K562 (cell line): ENCODE measurements around the gene AGO3. TPM values are rescaled to one million over a fixed set of nuclear protein-coding genes. Genes with fewer than 3 reads are reported as not detected.

ENCODE experiments used
- ATAC-seq: fragments of 200-7000 bp; cut with Tn5 transposase; 3 replicates; pipeline ENCODE4 v1.9.1; 2020; ENCODE audit warnings: moderate library complexity
- BruUV-seq: library from RNA; stranded (reverse); fragments of 400-500 nt; replicated peaks from 2 replicates; lab custom pipeline; 2021; lab: Mats Ljungman, UMichigan
- CTCF ChIA-PET: fragments of 300-600 bp; formaldehyde crosslinking; extraction: SDS; loops from one replicate; lab custom pipeline; 2021; ENCODE audit warnings: low intra/inter-chr PET ratio; lab: Yijun Ruan, JAX
- POLR2A ChIA-PET: fragments of 300-600, 350-650 bp; sonication (Branson Sonifier 250); formaldehyde crosslinking; extraction: SDS; loops from one replicate; lab custom pipeline; 2021; ENCODE audit warnings: antibody characterized with exemption, inconsistent platforms; lab: Yijun Ruan, JAX
- DNase-seq, 4 experiments: peaks; one replicate each; pipeline versions ENCODE4 v3.0.0 to v3.0.0-alpha.2; 2011 to 2018; ENCODE audit warnings: low spot score in 3 of 4, mixed read lengths in 3 of 4; ENCODE audit errors: extremely low read depth in 1 of 4
- FAIRE-seq: peaks from 2 replicates; lab custom pipeline; 2011; peaks lifted over from hg19 to GRCh38; lab: Jason Lieb, UNC
- H2AFZ ChIP-seq: 2 replicates; pipeline ENCODE4 v1.6.0; 2011; ENCODE audit warnings: low read depth, low read length, control low read depth, inconsistent platforms
- H3K27ac ChIP-seq: fragments of 200-600 bp; 3 replicates; pipeline ENCODE4 v1.8.0; 2011; ENCODE audit warnings: low read depth, mild to moderate bottlenecking, control low read depth, inconsistent platforms, low read length, moderate library complexity, mixed read lengths; ENCODE audit errors: extremely low read depth
- H3K27me3 ChIP-seq, 2 experiments: fragments of 300-600 bp in 1 of 2; 2 replicates in 1 of 2; 3 replicates in 1 of 2; pipeline versions ENCODE4 v1.6.0 to v1.8.0; 2011; ENCODE audit warnings: inconsistent platforms in 2 of 2, low read length in 2 of 2, mild to moderate bottlenecking in 1 of 2, mixed read lengths in 1 of 2, moderate library complexity in 1 of 2; ENCODE audit not compliant: control insufficient read depth in 2 of 2, insufficient read depth in 2 of 2
- H3K36me3 ChIP-seq: fragments of 300-600 bp; 3 replicates; pipeline ENCODE4 v1.8.0; 2011; ENCODE audit warnings: mild to moderate bottlenecking, low read length, inconsistent platforms; ENCODE audit not compliant: control insufficient read depth, insufficient read depth
- H3K4me1 ChIP-seq, 2 experiments: fragments of 200-600 bp in 1 of 2; replicated peaks in 1 of 2; 2 replicates in 1 of 2; 3 replicates in 1 of 2; pipeline versions ENCODE4 v1.5.1 to v1.8.0; 2011; ENCODE audit warnings: inconsistent platforms in 2 of 2, low read length in 2 of 2, mild to moderate bottlenecking in 1 of 2, mixed read lengths in 1 of 2, moderate library complexity in 1 of 2; ENCODE audit not compliant: control insufficient read depth in 2 of 2, insufficient read depth in 2 of 2
- H3K4me2 ChIP-seq: 2 replicates; pipeline ENCODE4 v1.6.1; 2011; ENCODE audit warnings: low read length, control low read depth, inconsistent platforms, mixed read lengths; ENCODE audit not compliant: insufficient read depth
- H3K4me3 ChIP-seq: fragments of 200-600 bp; sonication (generic), shearing (Covaris generic); 2 replicates; pipeline ENCODE4 v1.5.1; 2016; ENCODE audit warnings: control low read depth, inconsistent platforms
- H3K79me2 ChIP-seq: fragments of 200-600 bp; 3 replicates; pipeline ENCODE4 v1.8.0; 2011; ENCODE audit warnings: low read length, inconsistent platforms; ENCODE audit not compliant: control insufficient read depth, insufficient read depth
- H3K9ac ChIP-seq, 2 experiments: 2 replicates each; pipeline versions ENCODE4 v1.6.0 to v1.6.1; 2011; ENCODE audit warnings: low read depth in 2 of 2, low read length in 2 of 2, control low read depth in 1 of 2, inconsistent platforms in 1 of 2, mild to moderate bottlenecking in 1 of 2, mixed read lengths in 1 of 2; ENCODE audit not compliant: insufficient read depth in 1 of 2
- H3K9me1 ChIP-seq: one replicate; pipeline ENCODE4 v1.6.0; 2011; ENCODE audit warnings: inconsistent platforms, mild to moderate bottlenecking, low read length, moderate library complexity; ENCODE audit not compliant: control insufficient read depth, insufficient read depth
- H3K9me3 ChIP-seq: replicated peaks from 2 replicates; pipeline ENCODE4 v1.5.1; 2011; ENCODE audit warnings: low read depth, low read length, inconsistent platforms; ENCODE audit not compliant: control insufficient read depth, insufficient read depth
- H4K20me1 ChIP-seq: replicated peaks from 2 replicates; pipeline ENCODE4 v1.6.1; 2011; ENCODE audit warnings: low read length, inconsistent platforms, mixed read lengths; ENCODE audit not compliant: control insufficient read depth, insufficient read depth
- BRD4 ChIP-seq: fragments of 200-600 bp; sonication (generic); IDR thresholded peaks from 2 replicates; pipeline ENCODE4 v1.6.1; 2017; ENCODE audit warnings: inconsistent platforms
- E2F4 ChIP-seq: sonication (generic); formaldehyde crosslinking; IDR thresholded peaks from 2 replicates; pipeline ENCODE4 v1.8.0; 2022; ENCODE audit warnings: mild to moderate bottlenecking, low read depth, missing genetic modification reagents
- MLLT1 ChIP-seq, 2 experiments: fragments of 450-650 bp; IDR thresholded peaks; 2 replicates each; pipeline ENCODE4 v1.6.1; 2016
- NRF1 ChIP-seq, 2 experiments: fragments of 450-650 bp; IDR thresholded peaks in 1 of 2; conservative IDR thresholded peaks in 1 of 2; 2 replicates each; pipeline ENCODE4 v1.6.1; 2014; ENCODE audit warnings: mild to moderate bottlenecking in 2 of 2
- PRMT5 ChIP-seq: sonication (generic); formaldehyde crosslinking; IDR thresholded peaks from 2 replicates; pipeline ENCODE4 v1.5.0; 2020; ENCODE audit warnings: missing genetic modification reagents
- RFX1 ChIP-seq: fragments of 450-650 bp; IDR thresholded peaks from 2 replicates; pipeline ENCODE4 v1.6.1; 2016; ENCODE audit warnings: mild to moderate bottlenecking, moderate library complexity
- SMAD3 ChIP-seq: fragments of 450-650 bp; formaldehyde crosslinking; conservative IDR thresholded peaks from 2 replicates; pipeline ENCODE4 v1.4.0; 2020; ENCODE audit warnings: mild to moderate bottlenecking
- SREBF1 ChIP-seq: fragments of 150-350 bp; IDR thresholded peaks from 2 replicates; pipeline ENCODE4 v1.6.1; 2014; ENCODE audit warnings: antibody characterized with exemption, low read depth, low read length, borderline replicate concordance
- TCFL5 ChIP-seq: fragments of 250-450 bp; sonication (Bioruptor Pico); conservative IDR thresholded peaks from 2 replicates; pipeline ENCODE4 v1.6.1; 2021; ENCODE audit warnings: mild to moderate bottlenecking, moderate library complexity, matching md5 sums
- TSHZ1 ChIP-seq: fragments of 250-450 bp; sonication (Bioruptor Pico); IDR thresholded peaks from 2 replicates; pipeline ENCODE4 v1.4.0; 2020; ENCODE audit warnings: mild to moderate bottlenecking, moderate library complexity
- WHSC1 ChIP-seq: IDR thresholded peaks from one replicate; pipeline ENCODE4 v1.6.1; 2012; ENCODE audit warnings: low read length, control low read depth, inconsistent platforms
- WGBS: fragments of 100-300 bp; shearing (Covaris generic); methylation state at CpG from one replicate; pipeline ENCODE4 v1.1.6; 2016; ENCODE audit warnings: low coverage, mixed read lengths; ENCODE audit not compliant: insufficient coverage; ENCODE audit errors: missing lambda C conversion rate; 5-methylcytosine and 5-hydroxymethylcytosine counted together
- in situ Hi-C: fragments of 300-500 bp; cut with MboI; formaldehyde crosslinking; loops from 4 replicates; pipeline ENCODE4 v1.15.0; 2018; ENCODE audit warnings: inconsistent platforms, mixed read lengths
- intact Hi-C: fragments of 100-400 bp; cut with micrococcal nuclease; formaldehyde crosslinking; loops from 2 replicates; pipeline ENCODE4 v1.14.2; 2022
- polyA plus RNA-seq, 8 experiments: library from polyadenylated mRNA; depleted of rRNA in 4 of 8; stranded (reverse) in 5 of 8; unstranded in 3 of 8; fragments of >200 nt; fragmentation: Nextera tagmentation in 2 of 8; fragmentation: Illumina TruSeq in 1 of 8; extraction: Ambion mirVana in 2 of 8; extraction: Trizol in 1 of 8; gene quantifications; 2 replicates each; pipeline versions ENCODE4 v1.2.1 to v1.2.3, GENCODE V29; 2011 to 2014; ENCODE audit warnings: inconsistent platforms in 1 of 8, missing spikeins in 1 of 8
- total RNA-seq, 7 experiments: library from RNA; depleted of rRNA in 6 of 7; stranded (reverse); fragments of >200 nt in 6 of 7; fragmentation: Illumina TruSeq in 2 of 7; extraction: Trizol in 2 of 7; gene quantifications; 2 replicates each; pipeline versions ENCODE4 v1.2.1 to v1.2.3, GENCODE V29; 2011 to 2021; ENCODE audit warnings: low replicate concordance in 1 of 7

The AGO3 gene
- total and polyA plus RNA-seq, 9 of the 15 experiments (the other 6 are each of a cell fraction or from before 2014, with no cell fraction given): 4.5 to 41.5 (median 22.7) TPM

- peaks cover 21% of the 10 kb centered on the region for H3K79me2 ChIP-seq
- POLR2A ChIA-PET: interaction anchor here (0.6 to 1.2 kb wide), 6 partner anchors 14 to 276 kb away, joined by 3 to 4 read pairs (median 4); no protein-coding TSS in a partner anchor
- H3K9me1 ChIP-seq: peaks cover 5% of the 10 kb centered on the region
- FAIRE-seq (no peak), ATAC-seq (no peak), DNase-seq (no peak)
- no TSS peak for BruUV-seq
- CTCF ChIA-PET: no interaction called here
- no peak for TF ChIP-seq MLLT1 (IDR thresholded peaks at IDR 0.05)
- no peak for TF ChIP-seq SREBF1
- no peak for TF ChIP-seq NRF1 (conservative IDR thresholded peaks at IDR 0.05 in 1 of 2, IDR thresholded peaks at IDR 0.05 in 1 of 2)
- no peak for TF ChIP-seq E2F4 (CRISPR knock-in tag)
- no peak for TF ChIP-seq WHSC1
- no peak for TF ChIP-seq SMAD3
- no peak for TF ChIP-seq TSHZ1 (CRISPR knock-in tag)
- no peak for TF ChIP-seq PRMT5
- no peak for TF ChIP-seq TCFL5 (CRISPR knock-in tag)
- TF ChIP-seq RFX1: no peak
- no peak for TF ChIP-seq BRD4
- H2AFZ ChIP-seq: no peak overlapping the region
- H3K36me3 ChIP-seq: peaks cover 62% of the 10 kb centered on the region; the same call in 2 of the 3 replicates
- 97% methylated on average over 7 of the region's 7 CpGs for WGBS
- intact Hi-C loops (no loop called here), in situ Hi-C loops (loop anchor here (5.0 kb wide), 1 partner anchor 94 kb away; no protein-coding TSS in a partner anchor)
- H3K4me3 ChIP-seq: no peak overlapping the region
- no peaks in the 10 kb centered on the region for H3K9me3 ChIP-seq
- H3K4me1 ChIP-seq: peaks cover 11 to 31% of the 10 kb centered on the region in 2 experiments; a peak in 4 of 5 replicates
- no peaks in the 10 kb centered on the region for H3K27me3 ChIP-seq
- H4K20me1 ChIP-seq: no peaks in the 10 kb centered on the region
- no peak overlapping the region for H3K27ac ChIP-seq
- H3K4me2 ChIP-seq: no peak overlapping the region
- H3K9ac ChIP-seq: peak overlapping the region in 1 of 2 experiments; percentile 26; a peak in 1 of 4 replicates
Observed at GRCh38 chr1:36093226-36093625, 162.3 kb downstream of the AGO3 start.
